ENCODE measurements around the gene COX20.

Gene COX20

DNA sequence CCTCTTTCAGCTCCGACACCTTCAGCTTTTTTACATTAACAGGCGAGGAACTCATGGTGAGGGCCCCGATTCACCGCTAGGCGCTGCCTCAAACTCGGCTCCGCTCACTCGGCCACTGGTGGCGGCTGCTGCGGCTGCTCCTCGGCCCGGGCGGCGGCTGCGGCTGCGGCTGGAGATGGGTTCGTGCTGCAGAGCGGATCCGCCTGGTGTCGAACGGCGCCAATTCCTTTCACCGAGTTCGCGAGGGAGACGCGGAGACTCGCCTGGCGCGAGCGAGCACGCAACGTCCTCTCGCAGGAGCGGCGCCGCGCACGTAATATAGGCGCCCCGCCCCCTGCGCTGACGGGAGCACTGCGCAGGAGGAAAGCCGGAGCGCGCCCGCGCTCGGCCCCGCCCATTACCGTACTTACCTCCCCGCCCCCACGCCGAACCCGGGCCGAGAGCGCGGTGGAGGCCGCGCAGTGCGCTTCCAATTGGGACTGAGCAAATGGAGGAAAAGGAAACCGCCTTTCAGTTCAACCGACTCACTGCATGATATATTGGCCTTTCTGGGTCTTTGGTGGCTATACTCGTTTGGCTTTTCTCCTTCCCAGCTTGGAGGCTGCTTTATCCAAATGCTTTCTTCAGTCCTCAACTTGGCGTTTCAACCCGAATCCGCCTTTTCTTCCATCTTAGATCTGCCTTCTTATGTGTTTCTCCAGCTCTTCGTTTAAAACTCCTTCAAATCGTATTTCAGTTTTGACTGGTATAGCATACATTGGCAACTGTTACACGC lies 29.0 kb downstream of the COX20 start, which contains the start of gene HNRNPU:
Gene HNRNPU (minus strand): TSS at position 291 of the 775 bp plus-strand sequence. CDS start 236 bp downstream, at position 55.
- Histone ChIP-seq H3K4me1 (ENCODE audit: insufficient read depth, poor library complexity, severe bottlenecking) (peaks cover 13% of the 10 kb centered on the region), H3K9me3 (ENCODE audit: severe bottlenecking) (no peaks in the 10 kb centered on the region), H3K4me3 (ENCODE audit: severe bottlenecking) (peak within 1 kb of the TSS; percentile 81), H3K27ac (ENCODE audit: poor library complexity, severe bottlenecking) (peak within 1 kb of the TSS; percentile 89), H3K36me3 (ENCODE audit: low read depth) (peaks cover 39% of the 10 kb centered on the region), H3K27me3 (ENCODE audit: insufficient read depth, poor library complexity, severe bottlenecking) (no peaks in the 10 kb centered on the region)
- TF ChIP-seq CTCF (IDR thresholded peaks at IDR 0.05; ENCODE audit: poor library complexity, severe bottlenecking), result peak; percentile 11
- peak; percentile 79 for ATAC-seq (ENCODE audit: low read depth)
- peak; percentile 88 for DNase-seq (ENCODE audit: low spot score)

DNA sequence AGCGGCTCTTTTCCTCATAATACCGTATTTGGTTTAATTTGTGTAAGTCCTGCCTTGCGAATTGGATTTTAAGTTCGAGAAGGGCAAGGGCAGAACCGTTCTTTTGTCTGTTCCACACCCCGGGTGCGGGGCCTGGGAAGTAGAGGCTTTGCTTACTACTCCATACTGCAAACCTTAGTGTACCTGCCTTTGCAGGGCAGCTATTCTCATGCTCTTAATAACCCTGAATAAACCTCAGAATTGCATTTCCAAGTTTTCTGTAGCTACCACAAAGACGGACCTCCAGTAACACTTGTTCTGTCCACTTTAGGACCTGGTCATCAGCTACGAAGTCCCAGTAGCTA lies 29.5 kb downstream of the COX20 start:
- no peak for TF ChIP-seq CTCF (IDR thresholded peaks at IDR 0.05; ENCODE audit: poor library complexity, severe bottlenecking)
- Histone ChIP-seq H3K9me3 (ENCODE audit: severe bottlenecking) (no peaks in the 10 kb centered on the region), H3K4me1 (ENCODE audit: insufficient read depth, poor library complexity, severe bottlenecking) (peaks cover 13% of the 10 kb centered on the region), H3K36me3 (ENCODE audit: low read depth) (peaks cover 33% of the 10 kb centered on the region), H3K27me3 (ENCODE audit: insufficient read depth, poor library complexity, severe bottlenecking) (no peaks in the 10 kb centered on the region), H3K4me3 (ENCODE audit: severe bottlenecking) (peak overlapping the region; percentile 81), H3K27ac (ENCODE audit: poor library complexity, severe bottlenecking) (peak overlapping the region; percentile 89)
- ATAC-seq (ENCODE audit: low read depth), result 0 out of 3 replicates have a peak, but pooled peaks have one; percentile 6
- no peak for DNase-seq (ENCODE audit: low spot score)

DNA sequence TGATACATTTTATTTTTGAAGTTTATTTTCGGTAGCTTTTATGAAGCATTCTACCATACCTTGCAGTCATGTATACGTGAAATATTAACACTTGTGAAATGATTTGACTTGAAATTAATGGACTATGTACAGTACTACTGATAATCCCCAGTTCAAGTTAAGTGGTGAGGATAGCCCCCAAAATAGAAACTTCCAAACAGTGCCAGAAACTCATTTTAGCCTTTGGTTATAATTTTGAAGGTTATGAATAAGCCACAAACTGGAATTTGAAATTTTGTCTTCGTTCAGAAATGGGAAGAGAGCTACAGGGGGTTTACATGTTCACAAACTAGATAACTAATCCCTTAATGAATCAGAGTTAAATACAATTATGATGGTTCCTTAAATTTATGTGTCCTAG lies 30.4 kb downstream of the COX20 start:
- ATAC-seq (ENCODE audit: low read depth) (no peak), DNase-seq (ENCODE audit: low spot score) (no peak)
- Histone ChIP-seq H3K4me3 (ENCODE audit: severe bottlenecking) (no peak overlapping the region), H3K4me1 (ENCODE audit: insufficient read depth, poor library complexity, severe bottlenecking) (peaks cover 10% of the 10 kb centered on the region), H3K9me3 (ENCODE audit: severe bottlenecking) (no peaks in the 10 kb centered on the region), H3K27me3 (ENCODE audit: insufficient read depth, poor library complexity, severe bottlenecking) (no peaks in the 10 kb centered on the region), H3K36me3 (ENCODE audit: low read depth) (peaks cover 25% of the 10 kb centered on the region), H3K27ac (ENCODE audit: poor library complexity, severe bottlenecking) (no peak overlapping the region)
- TF ChIP-seq CTCF (IDR thresholded peaks at IDR 0.05; ENCODE audit: poor library complexity, severe bottlenecking), result no peak

DNA sequence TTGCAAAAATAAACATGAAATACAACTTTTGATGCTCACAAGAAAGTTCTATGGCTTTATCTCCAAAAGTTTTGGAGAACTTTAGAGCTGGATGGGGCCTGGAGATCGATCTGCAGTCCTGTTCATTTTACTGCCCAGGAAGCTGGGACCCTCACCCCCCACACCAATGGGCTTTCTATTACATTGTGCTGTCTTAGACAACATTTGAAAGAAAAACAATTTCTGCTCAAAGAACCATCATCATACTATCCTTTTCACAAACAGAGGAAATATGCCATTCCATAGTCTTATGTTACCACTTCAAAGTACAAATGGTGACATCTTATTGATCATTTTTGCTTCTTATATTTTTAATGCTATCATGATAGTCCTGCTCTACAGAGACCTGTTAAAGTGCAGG lies 30.9 kb downstream of the COX20 start:
- ATAC-seq (ENCODE audit: low read depth) (no peak), DNase-seq (ENCODE audit: low spot score) (no peak)
- peaks cover 7% of the 10 kb centered on the region for H3K4me1 ChIP-seq (ENCODE audit: insufficient read depth, poor library complexity, severe bottlenecking)
- peaks cover 20% of the 10 kb centered on the region for H3K36me3 ChIP-seq (ENCODE audit: low read depth)
- no peak overlapping the region for H3K27ac ChIP-seq (ENCODE audit: poor library complexity, severe bottlenecking)
- H3K9me3 ChIP-seq (ENCODE audit: severe bottlenecking), result no peaks in the 10 kb centered on the region
- no peak for TF ChIP-seq CTCF (IDR thresholded peaks at IDR 0.05; ENCODE audit: poor library complexity, severe bottlenecking)
- no peaks in the 10 kb centered on the region for H3K27me3 ChIP-seq (ENCODE audit: insufficient read depth, poor library complexity, severe bottlenecking)
- H3K4me3 ChIP-seq (ENCODE audit: severe bottlenecking), result no peak overlapping the region
